Lower leg skin (tissue), 3 donors: Measurements from ENCODE around the gene HADHA.

Experiments
- CTCF ChIP-seq, 3 donors: fragments of 450-650 bp; IDR thresholded peaks; one replicate each; pipeline ENCODE4 v1.5.1; 2016; ENCODE audit warnings: antibody characterized with exemption in 3 of 3, mild to moderate bottlenecking in 3 of 3, moderate library complexity in 2 of 3
- POLR2A ChIP-seq, 2 donors: fragments of 450-650 bp; IDR thresholded peaks; one replicate each; pipeline ENCODE4 v1.6.1; 2016 to 2017; ENCODE audit warnings: antibody characterized with exemption in 2 of 2, mild to moderate bottlenecking in 1 of 2, moderate library complexity in 1 of 2

GRCh38 chr2:26168785-26169184 lies 75.6 kb downstream of the HADHA start:
- TF ChIP-seq CTCF (IDR thresholded peaks at IDR 0.05), result no peak
- no peak for TF ChIP-seq POLR2A (IDR thresholded peaks at IDR 0.05)
